ENCODE results near the gene ADGRD1.

ADGRD1 gene

DNA sequence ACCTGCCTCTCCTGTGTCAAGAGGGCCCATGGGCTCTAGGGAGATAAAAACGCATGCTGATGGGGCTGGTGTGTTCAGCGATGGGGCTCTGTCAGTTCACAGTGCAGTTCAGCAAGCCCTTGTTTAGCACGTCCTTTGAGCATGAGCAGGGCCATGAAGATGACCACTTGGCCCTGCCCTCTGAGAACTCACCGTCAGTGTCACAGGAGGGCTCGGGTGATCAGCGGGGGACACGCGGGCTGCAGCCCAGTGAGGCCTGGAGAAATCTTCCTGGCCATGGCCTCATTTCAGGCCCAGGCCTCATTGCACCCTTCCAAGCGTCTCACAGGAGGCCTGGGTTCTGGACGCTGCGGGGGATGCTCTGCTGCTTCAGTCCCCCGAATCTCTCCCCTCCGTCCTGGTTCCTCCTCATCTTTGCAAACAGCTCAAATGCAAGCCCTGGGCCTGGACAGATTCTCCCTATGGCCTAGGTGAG, 181.6 kb downstream of the ADGRD1 start:
- DNase-seq (ENCODE audit: low read depth in 2 of 2), result no peak
- no peak overlapping the region for H3K4me3 ChIP-seq (replicated peaks in 1 of 2; ENCODE audit: low read depth in 2 of 2, low read length in 2 of 2)
- TF ChIP-seq, protein P1, sequence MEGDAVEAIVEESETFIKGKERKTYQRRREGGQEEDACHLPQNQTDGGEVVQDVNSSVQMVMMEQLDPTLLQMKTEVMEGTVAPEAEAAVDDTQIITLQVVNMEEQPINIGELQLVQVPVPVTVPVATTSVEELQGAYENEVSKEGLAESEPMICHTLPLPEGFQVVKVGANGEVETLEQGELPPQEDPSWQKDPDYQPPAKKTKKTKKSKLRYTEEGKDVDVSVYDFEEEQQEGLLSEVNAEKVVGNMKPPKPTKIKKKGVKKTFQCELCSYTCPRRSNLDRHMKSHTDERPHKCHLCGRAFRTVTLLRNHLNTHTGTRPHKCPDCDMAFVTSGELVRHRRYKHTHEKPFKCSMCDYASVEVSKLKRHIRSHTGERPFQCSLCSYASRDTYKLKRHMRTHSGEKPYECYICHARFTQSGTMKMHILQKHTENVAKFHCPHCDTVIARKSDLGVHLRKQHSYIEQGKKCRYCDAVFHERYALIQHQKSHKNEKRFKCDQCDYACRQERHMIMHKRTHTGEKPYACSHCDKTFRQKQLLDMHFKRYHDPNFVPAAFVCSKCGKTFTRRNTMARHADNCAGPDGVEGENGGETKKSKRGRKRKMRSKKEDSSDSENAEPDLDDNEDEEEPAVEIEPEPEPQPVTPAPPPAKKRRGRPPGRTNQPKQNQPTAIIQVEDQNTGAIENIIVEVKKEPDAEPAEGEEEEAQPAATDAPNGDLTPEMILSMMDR (IDR thresholded peaks at IDR 0.05; ENCODE audit: low read depth, low read length), result no peak

DNA sequence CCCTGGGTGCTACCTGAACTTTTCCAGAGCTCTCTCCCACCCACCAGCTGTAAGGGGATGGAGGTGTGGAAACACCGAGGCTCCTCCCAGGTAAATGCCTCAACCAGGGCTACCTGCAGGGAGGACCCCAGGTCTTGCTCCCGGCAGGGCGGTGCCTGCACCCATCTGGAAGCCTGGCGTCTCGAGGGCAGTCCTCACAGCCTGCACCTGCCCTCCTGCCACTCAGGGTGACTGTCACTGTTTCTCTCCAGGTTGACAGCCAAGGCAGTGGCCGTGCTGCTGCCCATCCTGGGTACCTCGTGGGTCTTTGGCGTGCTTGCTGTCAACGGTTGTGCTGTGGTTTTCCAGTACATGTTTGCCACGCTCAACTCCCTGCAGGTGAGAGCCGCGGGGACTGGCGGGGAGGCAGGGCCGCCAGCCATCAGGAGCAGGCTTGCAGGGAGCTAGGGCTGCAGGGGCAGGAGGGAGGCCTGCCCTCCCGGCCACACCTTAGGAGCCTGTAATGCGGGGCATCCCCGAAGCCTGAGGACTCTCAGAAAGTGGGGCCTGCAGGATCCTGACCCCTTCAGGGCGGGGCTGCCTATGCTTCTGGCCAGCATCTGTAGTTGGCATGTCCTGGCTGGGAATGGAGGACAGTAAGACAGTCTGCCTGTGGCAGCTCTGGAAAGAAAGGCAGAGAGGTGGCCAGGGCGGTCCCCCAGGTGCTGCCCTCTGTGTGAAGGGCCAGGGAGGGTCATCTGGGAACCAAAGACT, 182.3 kb downstream of the ADGRD1 start:
- H3K4me3 ChIP-seq (replicated peaks in 1 of 2; ENCODE audit: low read depth in 2 of 2, low read length in 2 of 2), result no peak overlapping the region
- TF ChIP-seq, protein P1 (IDR thresholded peaks at IDR 0.05; ENCODE audit: low read depth, low read length), result no peak
- no peak for DNase-seq (ENCODE audit: low read depth in 2 of 2)

- H3K4me3 ChIP-seq (replicated peaks in 1 of 2; ENCODE audit: low read depth in 2 of 2, low read length in 2 of 2), result no peak overlapping the region
- DNase-seq (ENCODE audit: low read depth in 2 of 2), result no peak
Observed at GRCh38 chr12:131136539-131136872, 182.8 kb downstream of the ADGRD1 start.

GRCh38 chr12:131137009-131137835, 183.5 kb downstream of the ADGRD1 start:
- TF ChIP-seq, protein P1 (IDR thresholded peaks at IDR 0.05; ENCODE audit: low read depth, low read length), result no peak
- H3K4me3 ChIP-seq (replicated peaks in 1 of 2; ENCODE audit: low read depth in 2 of 2, low read length in 2 of 2), result no peak overlapping the region
- DNase-seq (ENCODE audit: low read depth in 2 of 2), result no peak

More at GRCh38 chr12:131136539-131136872, 182.8 kb downstream of the ADGRD1 start:
- TF ChIP-seq, protein P1 (IDR thresholded peaks at IDR 0.05; ENCODE audit: low read depth, low read length), result no peak

- no peak overlapping the region for H3K4me3 ChIP-seq (replicated peaks in 1 of 2; ENCODE audit: low read depth in 2 of 2, low read length in 2 of 2)
- peak in 1 of 2 donors; percentile 31 for DNase-seq (ENCODE audit: low read depth in 2 of 2)
Observed at GRCh38 chr12:131137836-131138637, 184.3 kb downstream of the ADGRD1 start.

More at GRCh38 chr12:131137836-131138637, 184.3 kb downstream of the ADGRD1 start:
- TF ChIP-seq, protein P1 (IDR thresholded peaks at IDR 0.05; ENCODE audit: low read depth, low read length), result no peak

All from cardiac fibroblast (primary cell).